Sigmoid colon (tissue), 7 donors: Measurements from ENCODE around the gene REC8. TPM values are rescaled to one million over a fixed set of nuclear protein-coding genes. Genes with fewer than 3 reads are reported as not detected.

Experiments
- DNase-seq: peaks from one replicate; pipeline ENCODE4 v3.0.0-alpha.2; 2019
- H3K27ac ChIP-seq, 4 donors: fragments of 200-600 bp; sonication (generic); one replicate each; pipeline ENCODE4 v1.5.1; 2016 to 2019; ENCODE audit warnings: mild to moderate bottlenecking in 1 of 4
- H3K27me3 ChIP-seq, 3 donors: fragments of 200-600 bp; sonication (generic); one replicate each; pipeline ENCODE4 v1.5.1; 2019; ENCODE audit warnings: mild to moderate bottlenecking in 1 of 3
- H3K36me3 ChIP-seq, 4 donors: fragments of 200-600 bp; sonication (generic); one replicate each; pipeline ENCODE4 v1.5.1; 2016 to 2019
- H3K4me1 ChIP-seq, 4 donors: fragments of 200-600 bp; sonication (generic); one replicate each; pipeline ENCODE4 v1.5.1; 2017 to 2019
- H3K4me3 ChIP-seq, 4 donors: fragments of 200-600 bp; sonication (generic); one replicate each; pipeline ENCODE4 v1.5.1; 2017 to 2019; ENCODE audit warnings: mild to moderate bottlenecking in 2 of 4, moderate library complexity in 1 of 4
- H3K9me3 ChIP-seq, 4 donors: fragments of 200-600 bp in 3 of 4; sonication (generic) in 3 of 4; one replicate each; pipeline versions ENCODE4 v1.5.1 to v1.6.1; 2013 to 2019
- CTCF ChIP-seq, 4 experiments: fragments of 450-650 bp in 3 of 4; fragments of 200-600 bp in 1 of 4; IDR thresholded peaks; one replicate each; pipeline ENCODE4 v1.5.1; 2016 to 2019; ENCODE audit warnings: antibody characterized with exemption in 4 of 4, mild to moderate bottlenecking in 3 of 4, moderate library complexity in 2 of 4
- EP300 ChIP-seq, 4 donors: sonication (generic); formaldehyde crosslinking; IDR thresholded peaks; one replicate each; pipeline ENCODE4 v1.6.1; 2017; ENCODE audit warnings: antibody characterized with exemption in 4 of 4
- POLR2A ChIP-seq, 2 donors: fragments of 450-650 bp; IDR thresholded peaks; one replicate each; pipeline ENCODE4 v1.6.1; 2016; ENCODE audit warnings: antibody characterized with exemption in 2 of 2, mild to moderate bottlenecking in 2 of 2, moderate library complexity in 2 of 2
- POLR2AphosphoS5 ChIP-seq, 4 donors: sonication (generic); formaldehyde crosslinking; IDR thresholded peaks; one replicate each; pipeline ENCODE4 v1.6.1; 2017; ENCODE audit warnings: antibody characterized with exemption in 4 of 4
- WGBS, 2 donors: extraction: QIAGEN DNeasy Blood & Tissue Kit; methylation state at CpG; one replicate each; pipeline ENCODE4 v1.1.7; 2013; 5-methylcytosine and 5-hydroxymethylcytosine counted together
- intact Hi-C: fragments of 100-400 bp; cut with DNase I; formaldehyde crosslinking; loops from one replicate; pipeline ENCODE4 v1.15.1; 2023
- polyA plus RNA-seq, 3 donors: library from polyadenylated mRNA; stranded (reverse); fragments of 200-250 nt; gene quantifications; one replicate each; pipeline ENCODE4 v1.2.3, GENCODE V29; 2013
- total RNA-seq, 4 donors: library from RNA; depleted of rRNA; stranded (reverse); fragments of >200 nt; gene quantifications; one replicate each; pipeline ENCODE4 v1.1.0, GENCODE V29; 2016
- donor health status: healthy with polysubstance abuse.
- donor health status: Bipolar disorder and iron deficiency.
- donor health status: healthy.

REC8 gene
- total and polyA plus RNA-seq, 7 donors = 1.8 to 24.1 (median 6.4) TPM

- no peak overlapping the region for H3K27ac ChIP-seq
- peaks cover 0 to 25% (median 20%) of the 10 kb centered on the region in 4 donors for H3K4me1 ChIP-seq
- TF ChIP-seq POLR2A (IDR thresholded peaks at IDR 0.05) (no peak), CTCF (IDR thresholded peaks at IDR 0.05) (no peak), EP300 (IDR thresholded peaks at IDR 0.05) (no peak), POLR2AphosphoS5 (IDR thresholded peaks at IDR 0.05) (no peak)
- WGBS, 2 donors = 91 to 96% methylated on average over 1 of the region's 1 CpG
- H3K36me3 ChIP-seq = peaks cover 8 to 14% (median 11%) of the 10 kb centered on the region in 4 donors
- intact Hi-C loops = no loop called here
- H3K4me3 ChIP-seq = no peak overlapping the region
- H3K27me3 ChIP-seq = no peaks in the 10 kb centered on the region
- no peak for DNase-seq
- H3K9me3 ChIP-seq = no peaks in the 10 kb centered on the region
Observed at GRCh38 chr14:24133735-24134134, 38.1 kb upstream of the REC8 start.

DNA sequence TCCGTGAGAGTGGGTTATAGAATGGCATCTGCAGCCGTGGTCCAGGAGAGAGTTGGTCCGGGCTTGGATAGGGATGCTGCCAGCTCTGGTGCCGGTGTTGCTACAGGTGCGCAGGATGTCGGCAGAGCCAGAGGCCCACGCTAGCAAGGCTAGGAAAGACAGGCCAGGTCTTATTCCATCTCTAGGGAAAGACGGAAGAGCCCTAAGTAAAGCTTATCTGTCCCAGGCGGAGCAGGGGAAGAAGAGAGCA lies 36.4 kb upstream of the REC8 start:
- H3K4me3 ChIP-seq = peak overlapping the region; percentile 85 to 99 (median 96)
- H3K36me3 ChIP-seq = peaks cover 14 to 24% (median 17%) of the 10 kb centered on the region in 4 donors
- H3K27ac ChIP-seq = peak overlapping the region; percentile 93 to 95 (median 94)
- no peaks in the 10 kb centered on the region for H3K27me3 ChIP-seq
- intact Hi-C loops = loop anchor here (5.0 kb wide), 1 partner anchor 578 kb away; the partner anchor contains the start of gene THTPA
- peaks cover 0 to 41% (median 32%) of the 10 kb centered on the region in 4 donors for H3K4me1 ChIP-seq
- no peaks in the 10 kb centered on the region for H3K9me3 ChIP-seq
- WGBS, 2 donors = 3 to 8% methylated on average over 9 of the region's 9 CpGs
- no peak for TF ChIP-seq POLR2AphosphoS5 (IDR thresholded peaks at IDR 0.05)
- no peak for TF ChIP-seq CTCF (IDR thresholded peaks at IDR 0.05)
- TF ChIP-seq POLR2A (IDR thresholded peaks at IDR 0.05) = no peak
- TF ChIP-seq EP300 (IDR thresholded peaks at IDR 0.05) = no peak
- DNase-seq = no peak

DNA sequence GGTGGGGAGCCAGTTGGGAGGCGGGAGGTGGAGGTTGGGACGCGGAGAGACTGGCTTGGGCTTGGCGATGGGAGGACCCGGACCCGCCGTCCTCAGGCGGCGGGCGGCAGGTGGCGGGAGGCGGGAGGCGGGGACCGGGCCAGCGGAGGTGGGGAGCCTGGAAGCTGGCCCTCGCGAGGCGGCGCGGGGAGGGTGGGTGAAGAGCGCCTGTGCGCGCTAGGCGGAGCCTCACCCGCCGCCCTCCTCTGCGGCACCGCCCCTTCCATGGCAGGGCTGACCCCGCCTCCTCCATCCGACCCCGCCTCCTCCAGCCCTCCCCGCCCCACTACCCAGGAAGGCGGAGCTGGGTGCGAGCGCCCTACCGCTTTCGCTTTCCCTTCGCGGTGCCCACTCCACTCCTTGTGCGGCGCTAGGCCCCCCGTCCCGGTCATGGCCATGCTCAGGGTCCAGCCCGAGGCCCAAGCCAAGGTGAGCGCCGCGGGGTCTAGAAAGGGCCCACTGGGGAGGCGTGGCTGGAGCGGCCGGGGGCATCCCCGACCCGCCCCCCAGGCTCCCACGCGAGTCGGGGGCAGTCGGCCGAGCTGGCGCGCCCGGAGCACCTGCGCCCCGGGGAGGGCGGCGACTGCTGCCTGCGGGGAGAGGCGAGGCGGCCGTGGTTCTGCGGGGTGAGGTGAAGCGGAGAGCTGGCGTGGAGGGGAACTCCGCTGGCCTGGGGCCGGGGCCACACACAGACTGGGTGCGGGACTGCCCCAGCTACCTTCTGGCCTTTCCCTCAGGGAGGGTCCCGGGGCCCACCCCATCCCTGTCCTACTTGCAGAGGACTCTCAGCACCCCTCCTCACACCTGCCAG lies 35.8 kb upstream of the REC8 start, which contains the start of gene PSME1:
PSME1 (plus strand) TSS at position 361 of the 850 bp plus-strand sequence; CDS start at position 430, 69 bp downstream.
- Histone ChIP-seq H3K36me3 (peaks cover 14 to 24% (median 17%) of the 10 kb centered on the region in 4 donors), H3K4me1 (peaks cover 0 to 44% (median 36%) of the 10 kb centered on the region in 4 donors)
- WGBS, 2 donors = 0 to 1% methylated on average over 73 to 75 of the region's 75 CpGs

More for the DNA sequence above, 35.8 kb upstream of the REC8 start, which contains the start of gene PSME1:
- intact Hi-C loops = loop anchor here (2.0 to 5.0 kb wide), 2 partner anchors 21 to 579 kb away; partner anchors contain the start of genes DCAF11, NRL and THTPA
- H3K27ac ChIP-seq = peak within 1 kb of the TSS; percentile 93 to 95 (median 94)
- no peaks in the 10 kb centered on the region for H3K27me3 ChIP-seq
- TF ChIP-seq POLR2A (IDR thresholded peaks at IDR 0.05) (peak in 1 of 2 donors; percentile 62), POLR2AphosphoS5 (IDR thresholded peaks at IDR 0.05) (peak; percentile 79 to 90 (median 86)), CTCF (IDR thresholded peaks at IDR 0.05) (no peak), EP300 (IDR thresholded peaks at IDR 0.05) (peak in 1 of 4 donors; percentile 3)
- H3K4me3 ChIP-seq = peak within 1 kb of the TSS; percentile 85 to 99 (median 96)
- H3K9me3 ChIP-seq = no peaks in the 10 kb centered on the region
- DNase-seq = peak; percentile 97
